Mesenchymal stem cell (in vitro differentiated cells and primary cell): ENCODE data around the gene IL17RC.

Experiments used
- DNase-seq: peaks from one replicate; pipeline ENCODE4 v3.0.0-alpha.2; 2013
- H2AFZ ChIP-seq: one replicate; pipeline ENCODE4 v1.6.1; 2013; ENCODE audit warnings: low read depth, mild to moderate bottlenecking, control low read depth, inconsistent platforms, low read length, moderate library complexity
- H2AK5ac ChIP-seq: 2 replicates; pipeline ENCODE4 v1.6.1; 2013; ENCODE audit warnings: low read length, moderate library complexity, mild to moderate bottlenecking, inconsistent platforms; ENCODE audit not compliant: severe bottlenecking
- H2BK120ac ChIP-seq: one replicate; pipeline ENCODE4 v1.6.1; 2013; ENCODE audit warnings: low read depth, mild to moderate bottlenecking, inconsistent platforms, low read length, moderate library complexity
- H2BK12ac ChIP-seq, 2 experiments: one replicate each; pipeline ENCODE4 v1.6.1; 2013; ENCODE audit warnings: inconsistent platforms in 2 of 2, low read length in 2 of 2, mild to moderate bottlenecking in 2 of 2, moderate library complexity in 2 of 2, control low read depth in 1 of 2
- H2BK15ac ChIP-seq: one replicate; pipeline ENCODE4 v1.6.1; 2013; ENCODE audit warnings: mild to moderate bottlenecking, low read depth, inconsistent platforms; ENCODE audit not compliant: poor library complexity, severe bottlenecking
- H2BK5ac ChIP-seq: 2 replicates; pipeline ENCODE4 v1.6.1; 2013; ENCODE audit warnings: low read depth, mild to moderate bottlenecking, low read length, control low read depth, inconsistent platforms; ENCODE audit not compliant: poor library complexity, severe bottlenecking
- H3K14ac ChIP-seq, 2 experiments: one replicate each; pipeline ENCODE4 v1.6.1; 2013; ENCODE audit warnings: inconsistent platforms in 2 of 2, low read length in 2 of 2, control low read depth in 1 of 2, mild to moderate bottlenecking in 1 of 2, moderate library complexity in 1 of 2
- H3K18ac ChIP-seq, 2 experiments: one replicate each; pipeline ENCODE4 v1.6.1; 2013; ENCODE audit warnings: inconsistent platforms in 2 of 2, low read length in 2 of 2, control low read depth in 1 of 2, low read depth in 1 of 2, mild to moderate bottlenecking in 1 of 2
- H3K23ac ChIP-seq, 2 experiments: one replicate each; pipeline ENCODE4 v1.6.1; 2013; ENCODE audit warnings: inconsistent platforms in 2 of 2, low read length in 2 of 2, mild to moderate bottlenecking in 2 of 2, moderate library complexity in 2 of 2, control low read depth in 1 of 2
- H3K27ac ChIP-seq: 2 replicates; pipeline ENCODE4 v1.5.1; 2013; ENCODE audit warnings: mild to moderate bottlenecking, moderate library complexity, low read length, control low read depth, inconsistent platforms; ENCODE audit not compliant: poor library complexity, severe bottlenecking
- H3K27me3 ChIP-seq, 2 experiments: 2 replicates each; pipeline versions ENCODE4 v1.6.1 to v1.7.0; 2013; ENCODE audit warnings: low read length in 2 of 2, mild to moderate bottlenecking in 2 of 2, moderate library complexity in 2 of 2, control low read depth in 1 of 2, inconsistent platforms in 1 of 2; ENCODE audit not compliant: control insufficient read depth in 1 of 2, insufficient read depth in 1 of 2
- H3K36me3 ChIP-seq, 2 experiments: 2 replicates each; pipeline versions ENCODE4 v1.6.1 to v1.7.0; 2013; ENCODE audit warnings: low read length in 2 of 2, control low read depth in 1 of 2, inconsistent platforms in 1 of 2, low read depth in 1 of 2, mild to moderate bottlenecking in 1 of 2; ENCODE audit not compliant: insufficient read depth in 2 of 2, control insufficient read depth in 1 of 2
- H3K4ac ChIP-seq, 2 experiments: one replicate each; pipeline ENCODE4 v1.6.1; 2013; ENCODE audit warnings: inconsistent platforms in 2 of 2, low read length in 2 of 2, mild to moderate bottlenecking in 2 of 2, moderate library complexity in 2 of 2, control low read depth in 1 of 2, low read depth in 1 of 2
- H3K4me1 ChIP-seq: 2 replicates; pipeline ENCODE4 v1.6.1; 2013; ENCODE audit warnings: low read depth, low read length, control low read depth; ENCODE audit not compliant: control insufficient read depth, insufficient read depth
- H3K4me2 ChIP-seq: 2 replicates; pipeline ENCODE4 v1.6.1; 2013; ENCODE audit warnings: low read length, mild to moderate bottlenecking, inconsistent platforms; ENCODE audit not compliant: poor library complexity, severe bottlenecking
- H3K4me3 ChIP-seq, 2 experiments: 2 replicates each; pipeline versions ENCODE4 v1.5.1 to v1.7.0; 2013; ENCODE audit warnings: low read length in 2 of 2, mild to moderate bottlenecking in 2 of 2, control low read depth in 1 of 2, low read depth in 1 of 2; ENCODE audit not compliant: insufficient read depth in 1 of 2
- H3K79me1 ChIP-seq: replicated peaks from 2 replicates; pipeline ENCODE4 v1.6.1; 2013; ENCODE audit warnings: mild to moderate bottlenecking, control low read depth, low read length, inconsistent platforms; ENCODE audit not compliant: poor library complexity, severe bottlenecking
- H3K9ac ChIP-seq: 2 replicates; pipeline ENCODE4 v1.7.0; 2013; ENCODE audit warnings: mild to moderate bottlenecking, low read length, moderate library complexity
- H3K9me3 ChIP-seq: 2 replicates; pipeline ENCODE4 v1.7.0; 2013; ENCODE audit warnings: mild to moderate bottlenecking, low read length; ENCODE audit not compliant: control insufficient read depth
- H4K8ac ChIP-seq: one replicate; pipeline ENCODE4 v1.6.1; 2013; ENCODE audit warnings: inconsistent platforms, mild to moderate bottlenecking, low read length, moderate library complexity
- H4K91ac ChIP-seq: one replicate; pipeline ENCODE4 v1.6.1; 2013; ENCODE audit warnings: mild to moderate bottlenecking, low read length, inconsistent platforms
- WGBS: methylation state at CpG from one replicate; pipeline ENCODE4 v1.1.7; 2013; ENCODE audit warnings: mixed read lengths; 5-methylcytosine and 5-hydroxymethylcytosine counted together

IL17RC gene

DNA sequence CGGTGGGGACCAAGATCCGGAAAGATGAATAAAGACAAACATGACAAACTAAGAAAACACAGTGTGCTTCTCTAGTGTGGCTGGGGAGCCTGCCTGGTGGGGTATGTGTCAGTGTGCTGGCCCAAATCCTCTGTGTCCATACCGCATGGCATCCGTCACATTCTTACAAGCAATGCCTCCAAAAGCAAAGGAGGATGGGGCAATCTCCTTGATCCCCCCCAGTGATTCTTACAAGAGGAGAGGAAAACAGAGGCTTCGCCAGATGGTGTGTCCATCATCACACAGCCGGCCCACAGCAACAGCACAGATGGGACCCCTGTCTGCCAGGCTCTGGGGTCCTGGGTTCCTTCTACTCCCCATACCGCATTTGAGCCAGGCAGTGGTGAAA is 558 bp upstream of the IL17RC start:
- H3K4me2 ChIP-seq, result peak overlapping the region; percentile 63
- H3K79me1 ChIP-seq, result peaks cover 15% of the 10 kb centered on the region
- H3K36me3 ChIP-seq, result peaks cover 10 to 11% of the 10 kb centered on the region in 2 experiments
- H2AK5ac ChIP-seq, result peak overlapping the region; percentile 46
- peak overlapping the region; percentile 12 for H4K91ac ChIP-seq
- peak overlapping the region; percentile 7 to 88 for H2BK12ac ChIP-seq
- H3K9me3 ChIP-seq, result no peaks in the 10 kb centered on the region
- no peak overlapping the region for H2BK15ac ChIP-seq
- peaks cover 47% of the 10 kb centered on the region for H3K4me1 ChIP-seq
- H2AFZ ChIP-seq, result peak overlapping the region; percentile 29
- no peak overlapping the region for H2BK5ac ChIP-seq
- DNase-seq, result peak; percentile 57
- peak overlapping the region; percentile 2 to 94 for H3K18ac ChIP-seq
- H3K27me3 ChIP-seq, result no peaks in the 10 kb centered on the region
- H3K27ac ChIP-seq, result peak overlapping the region; percentile 62
- WGBS, result 51% methylated on average over 7 of the region's 7 CpGs
- H3K9ac ChIP-seq, result peak overlapping the region; percentile 91
- peak overlapping the region in 1 of 2 experiments; percentile 44 for H3K14ac ChIP-seq
- no peak overlapping the region for H3K23ac ChIP-seq
- H2BK120ac ChIP-seq, result peak overlapping the region; percentile 74
- peak overlapping the region; percentile 4 for H4K8ac ChIP-seq
- H3K4ac ChIP-seq, result peak overlapping the region; percentile 9 to 92
- H3K4me3 ChIP-seq, result peak overlapping the region in 1 of 2 experiments; percentile 82

- Histone ChIP-seq H3K9ac (peak overlapping the region; percentile 91), H3K4ac (peak overlapping the region; percentile 79 to 89), H3K4me1 (peaks cover 39% of the 10 kb centered on the region), H2BK12ac (no peak overlapping the region), H3K27me3 (no peaks in the 10 kb centered on the region), H4K91ac (peak overlapping the region; percentile 30), H3K14ac (peak overlapping the region in 1 of 2 experiments; percentile 1), H3K36me3 (peaks cover 10 to 17% of the 10 kb centered on the region in 2 experiments), H3K23ac (no peak overlapping the region), H2AK5ac (peak overlapping the region; percentile 29), H3K9me3 (no peaks in the 10 kb centered on the region), H2AFZ (no peak overlapping the region), H3K4me3 (peak overlapping the region in 1 of 2 experiments; percentile 82), H4K8ac (peak overlapping the region; percentile 8), H3K79me1 (peaks cover 15% of the 10 kb centered on the region), H2BK120ac (no peak overlapping the region), H2BK15ac (no peak overlapping the region), H3K27ac (no peak overlapping the region), H2BK5ac (no peak overlapping the region), H3K4me2 (peak overlapping the region; percentile 86), H3K18ac (peak overlapping the region in 1 of 2 experiments; percentile 1)
- no peak for DNase-seq
- WGBS, result 98% methylated on average over 10 of the region's 10 CpGs
Observed at GRCh38 chr3:9917820-9918219, 922 bp downstream of the IL17RC start.

GRCh38 chr3:9918261-9919038 is 1.6 kb downstream of the IL17RC start:
- Histone ChIP-seq H3K14ac (peak overlapping the region in 1 of 2 experiments; percentile 50), H3K79me1 (peaks cover 15% of the 10 kb centered on the region)

DNA sequence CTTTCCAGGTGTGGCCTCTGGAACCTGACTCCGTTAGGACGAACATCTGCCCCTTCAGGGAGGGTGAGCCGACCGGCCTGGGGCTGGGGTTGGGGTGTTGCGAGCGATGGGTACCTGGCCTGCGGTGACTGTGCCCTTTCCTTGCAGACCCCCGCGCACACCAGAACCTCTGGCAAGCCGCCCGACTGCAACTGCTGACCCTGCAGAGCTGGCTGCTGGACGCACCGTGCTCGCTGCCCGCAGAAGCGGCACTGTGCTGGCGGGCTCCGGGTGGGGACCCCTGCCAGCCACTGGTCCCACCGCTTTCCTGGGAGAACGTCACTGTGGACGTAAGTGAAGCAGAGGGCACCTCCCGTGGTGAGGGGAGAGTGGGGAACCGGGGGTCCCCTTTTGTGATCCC is 11.3 kb downstream of the IL17RC start:
- Histone ChIP-seq H2BK5ac (no peak overlapping the region), H3K14ac (no peak overlapping the region), H3K18ac (peak overlapping the region in 1 of 2 experiments; percentile 21), H2BK120ac (no peak overlapping the region), H2AK5ac (no peak overlapping the region), H3K27me3 (no peaks in the 10 kb centered on the region), H3K9ac (no peak overlapping the region), H3K23ac (no peak overlapping the region), H4K91ac (no peak overlapping the region), H2BK15ac (no peak overlapping the region), H3K4me3 (no peak overlapping the region), H2BK12ac (no peak overlapping the region), H3K4me1 (peaks cover 7% of the 10 kb centered on the region), H3K79me1 (no peaks in the 10 kb centered on the region), H3K27ac (no peak overlapping the region), H3K4ac (no peak overlapping the region), H2AFZ (no peak overlapping the region), H3K36me3 (peaks cover 44 to 53% of the 10 kb centered on the region in 2 experiments), H3K9me3 (no peaks in the 10 kb centered on the region), H3K4me2 (no peak overlapping the region), H4K8ac (no peak overlapping the region)
- DNase-seq, result no peak
- WGBS, result 92% methylated on average over 19 of the region's 23 CpGs

More at GRCh38 chr3:9918261-9919038, 1.6 kb downstream of the IL17RC start:
- Histone ChIP-seq H3K36me3 (peaks cover 10 to 17% of the 10 kb centered on the region in 2 experiments), H3K27me3 (no peaks in the 10 kb centered on the region), H3K4me3 (peak overlapping the region in 1 of 2 experiments; percentile 82), H3K4ac (no peak overlapping the region), H2BK120ac (no peak overlapping the region), H2BK12ac (peak overlapping the region in 1 of 2 experiments; percentile 10), H4K8ac (no peak overlapping the region), H3K23ac (no peak overlapping the region), H3K4me2 (no peak overlapping the region), H3K9ac (peak overlapping the region; percentile 91), H3K4me1 (peaks cover 39% of the 10 kb centered on the region), H3K9me3 (no peaks in the 10 kb centered on the region), H2AFZ (no peak overlapping the region), H4K91ac (no peak overlapping the region), H2BK5ac (no peak overlapping the region), H3K27ac (no peak overlapping the region), H3K18ac (no peak overlapping the region), H2AK5ac (no peak overlapping the region), H2BK15ac (no peak overlapping the region)
- DNase-seq, result no peak
- 97% methylated on average over 4 of the region's 8 CpGs for WGBS
